NT2/D1 (cell line): ENCODE results near the gene PRKCB.
"Not testable (repeated sequence)": the region's sequence is repeated elsewhere in the genome, so short reads cannot be mapped to it uniquely, and the experiment has no call there.

Source experiments
- DNase-seq: peaks from one replicate; pipeline ENCODE4 v3.0.0-alpha.2; 2011; ENCODE audit warnings: low read depth, low spot score
- H3K27me3 ChIP-seq: 2 replicates; pipeline ENCODE4 v1.6.0; 2011; ENCODE audit warnings: mild to moderate bottlenecking; ENCODE audit not compliant: insufficient read length, insufficient read depth
- H3K36me3 ChIP-seq: 2 replicates; pipeline ENCODE4 v1.6.1; 2011; ENCODE audit warnings: mild to moderate bottlenecking, low read length, mixed read lengths; ENCODE audit not compliant: insufficient read depth, insufficient read length
- H3K4me1 ChIP-seq: 2 replicates; pipeline ENCODE4 v1.5.1; 2011; ENCODE audit not compliant: insufficient read depth, insufficient read length
- H3K4me3 ChIP-seq: 2 replicates; pipeline ENCODE4 v1.5.1; 2011; ENCODE audit warnings: low read depth; ENCODE audit not compliant: insufficient read length
- H3K9ac ChIP-seq: 2 replicates; pipeline ENCODE4 v1.6.0; 2011; ENCODE audit warnings: low read depth; ENCODE audit not compliant: insufficient read length
- H3K9me3 ChIP-seq: 2 replicates; pipeline ENCODE4 v1.5.1; 2011; ENCODE audit warnings: mild to moderate bottlenecking, low read length; ENCODE audit not compliant: insufficient read depth
- SUZ12 ChIP-seq: IDR thresholded peaks from 2 replicates; pipeline ENCODE4 v1.6.1; 2011; ENCODE audit not compliant: insufficient read length, insufficient read depth; ENCODE audit errors: extremely low read depth
- YY1 ChIP-seq: IDR thresholded peaks from 2 replicates; pipeline ENCODE4 v1.6.1; 2011; ENCODE audit not compliant: insufficient read length, insufficient read depth
- ZNF274 ChIP-seq: IDR thresholded peaks from 2 replicates; pipeline ENCODE4 v1.6.1; 2011; ENCODE audit warnings: mild to moderate bottlenecking, low read depth, low read length

Gene PRKCB

GRCh38 chr16:23905027-23905426 lies 69.2 kb downstream of the PRKCB start:
- Histone ChIP-seq H3K4me3 (no peak overlapping the region), H3K27me3 (no peaks in the 10 kb centered on the region), H3K9ac (no peak overlapping the region), H3K9me3 (no peaks in the 10 kb centered on the region), H3K4me1 (no peaks in the 10 kb centered on the region), H3K36me3 (no peaks in the 10 kb centered on the region)
- peak; percentile 83 for DNase-seq
- no peak for TF ChIP-seq ZNF274
- no peak for TF ChIP-seq YY1
- no peak for TF ChIP-seq SUZ12

GRCh38 chr16:23907457-23907902 lies 71.7 kb downstream of the PRKCB start:
- no peaks in the 10 kb centered on the region for H3K9me3 ChIP-seq
- H3K4me1 ChIP-seq: no peaks in the 10 kb centered on the region
- no peak for DNase-seq
- H3K4me3 ChIP-seq: no peak overlapping the region
- no peaks in the 10 kb centered on the region for H3K36me3 ChIP-seq
- no peak for TF ChIP-seq SUZ12
- TF ChIP-seq YY1: no peak
- TF ChIP-seq ZNF274: no peak
- no peaks in the 10 kb centered on the region for H3K27me3 ChIP-seq
- no peak overlapping the region for H3K9ac ChIP-seq

- no peaks in the 10 kb centered on the region for H3K4me1 ChIP-seq
- no peaks in the 10 kb centered on the region for H3K36me3 ChIP-seq
- no peak for TF ChIP-seq YY1
- no peak for TF ChIP-seq ZNF274
- no peak for TF ChIP-seq SUZ12
- H3K9ac ChIP-seq: no peak overlapping the region
- no peaks in the 10 kb centered on the region for H3K27me3 ChIP-seq
- H3K4me3 ChIP-seq: no peak overlapping the region
- no peak for DNase-seq
- H3K9me3 ChIP-seq: no peaks in the 10 kb centered on the region
Measured at GRCh38 chr16:23907903-23908302, 72.1 kb downstream of the PRKCB start.

- Histone ChIP-seq H3K9me3 (no peaks in the 10 kb centered on the region), H3K4me1 (no peaks in the 10 kb centered on the region), H3K4me3 (no peak overlapping the region), H3K27me3 (no peaks in the 10 kb centered on the region), H3K9ac (no peak overlapping the region), H3K36me3 (no peaks in the 10 kb centered on the region)
- TF ChIP-seq SUZ12 (no peak), YY1 (no peak), ZNF274 (no peak)
- DNase-seq: no peak
Measured at GRCh38 chr16:23908790-23909189, 73.0 kb downstream of the PRKCB start.

- no peak for DNase-seq
- Histone ChIP-seq H3K36me3 (no peaks in the 10 kb centered on the region), H3K4me1 (no peaks in the 10 kb centered on the region), H3K27me3 (no peaks in the 10 kb centered on the region), H3K9ac (no peak overlapping the region), H3K9me3 (no peaks in the 10 kb centered on the region), H3K4me3 (no peak overlapping the region)
- TF ChIP-seq ZNF274 (no peak), YY1 (no peak), SUZ12 (no peak)
Measured at GRCh38 chr16:23909792-23910418, 74.1 kb downstream of the PRKCB start.

- Histone ChIP-seq H3K4me1 (no peaks in the 10 kb centered on the region), H3K4me3 (no peak overlapping the region), H3K9ac (no peak overlapping the region), H3K27me3 (no peaks in the 10 kb centered on the region), H3K9me3 (no peaks in the 10 kb centered on the region), H3K36me3 (no peaks in the 10 kb centered on the region)
- TF ChIP-seq ZNF274 (no peak), YY1 (no peak), SUZ12 (no peak)
- DNase-seq: no peak
Measured at GRCh38 chr16:23914946-23915530, 79.3 kb downstream of the PRKCB start.

GRCh38 chr16:23916552-23916951 lies 80.8 kb downstream of the PRKCB start:
- not testable (repeated sequence) for H3K27me3 ChIP-seq, H3K9me3 ChIP-seq, H3K4me3 ChIP-seq, DNase-seq, H3K36me3 ChIP-seq, H3K9ac ChIP-seq, H3K4me1 ChIP-seq

GRCh38 chr16:23917621-23918020 lies 81.8 kb downstream of the PRKCB start:
- no peaks in the 10 kb centered on the region for H3K27me3 ChIP-seq
- no peak for DNase-seq
- no peaks in the 10 kb centered on the region for H3K36me3 ChIP-seq
- no peaks in the 10 kb centered on the region for H3K4me1 ChIP-seq
- no peaks in the 10 kb centered on the region for H3K9me3 ChIP-seq
- H3K4me3 ChIP-seq: no peak overlapping the region
- TF ChIP-seq SUZ12: no peak
- TF ChIP-seq YY1: no peak
- no peak for TF ChIP-seq ZNF274
- no peak overlapping the region for H3K9ac ChIP-seq
